Activated T-cell treated with anti-CD3 and anti-CD28 coated beads for 48 hours (primary cell): ENCODE measurements around the gene TIPRL.
"Not testable (repeated sequence)": the region's sequence is repeated elsewhere in the genome, so short reads cannot be mapped to it uniquely, and the experiment has no call there.

Experiments
- DNase-seq: peaks from one replicate; pipeline ENCODE4 v3.0.0-alpha.2; 2020; ENCODE audit warnings: low read depth

TIPRL gene

DNA sequence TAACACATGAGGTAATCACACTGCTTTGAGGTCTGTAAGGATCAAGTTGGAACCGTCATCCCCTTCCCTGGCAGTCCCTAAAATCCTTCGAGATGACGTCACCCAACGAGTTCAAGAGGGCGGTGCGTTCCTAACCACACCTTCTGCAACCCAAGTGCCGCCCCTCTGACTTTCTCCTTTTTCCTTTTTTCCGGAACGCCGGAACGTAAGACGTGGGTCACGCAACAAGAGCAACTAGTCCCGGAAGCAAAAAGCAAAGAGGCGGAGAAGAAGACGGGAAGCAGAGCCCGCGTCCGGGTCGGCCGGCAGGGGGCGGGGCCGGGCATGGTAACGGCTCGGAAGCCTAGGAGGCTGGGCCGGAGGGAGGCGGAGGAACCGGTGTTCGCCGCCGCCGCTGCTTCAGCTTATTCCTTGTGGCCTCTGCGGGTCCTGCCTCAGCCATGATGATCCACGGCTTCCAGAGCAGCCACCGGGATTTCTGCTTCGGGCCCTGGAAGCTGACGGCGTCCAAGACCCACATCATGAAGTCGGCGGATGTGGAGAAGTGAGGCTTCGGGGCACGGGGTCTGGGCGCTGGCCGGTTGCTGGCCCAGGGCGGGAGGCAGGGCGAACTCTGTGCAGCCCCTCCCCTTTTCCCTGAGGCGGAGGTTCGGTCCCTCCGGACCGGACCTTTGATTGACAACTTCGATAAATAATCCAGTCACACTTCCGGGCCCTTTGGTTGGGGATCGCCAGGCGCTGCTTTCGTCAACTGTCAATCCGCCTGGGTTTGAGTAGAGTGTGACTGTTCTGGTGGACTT, at the start of gene TIPRL:
TSS of gene TIPRL (plus strand) at position 325 of the 800 bp plus-strand sequence. CDS start at position 441, 116 bp downstream.
- DNase-seq, result peak; percentile 93

DNA sequence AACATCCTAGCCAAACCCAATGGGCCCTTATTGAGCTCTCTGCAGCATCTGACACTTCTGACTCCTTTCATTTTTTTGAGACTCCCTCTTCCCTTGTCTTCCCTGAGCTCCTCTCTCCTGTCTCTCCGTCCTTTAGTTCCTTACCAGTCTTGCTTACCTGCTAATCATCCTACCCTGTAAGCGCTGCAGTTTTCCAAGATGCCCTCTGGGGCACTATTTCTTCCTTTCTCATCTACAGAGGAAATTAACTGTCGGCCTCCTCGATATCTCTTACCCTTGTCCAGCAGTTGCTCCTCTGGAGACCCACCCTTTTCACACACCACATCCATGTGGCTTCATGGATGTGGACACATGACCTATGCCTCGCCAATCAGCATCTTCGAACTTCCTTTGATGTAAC, 48.8 kb upstream of the TIPRL start:
- no peak for DNase-seq

DNA sequence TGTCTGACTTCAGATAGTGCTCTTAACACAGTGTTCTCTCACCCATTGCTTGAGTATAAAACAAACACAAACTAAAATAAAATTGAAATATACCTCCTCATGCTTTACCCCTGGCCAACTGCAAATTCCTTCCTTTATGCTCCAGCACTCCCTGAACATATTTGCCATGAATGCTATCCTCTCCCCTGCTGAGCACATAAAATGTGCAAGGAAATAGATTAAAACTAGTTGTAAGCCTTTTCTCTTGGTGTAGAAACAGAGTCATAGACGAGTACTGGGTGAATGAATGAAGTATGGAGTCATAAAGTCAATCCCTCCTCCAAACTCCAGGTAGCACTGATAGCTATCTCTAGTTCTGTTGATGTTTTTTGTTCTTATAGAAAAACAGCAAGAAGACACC, 44.6 kb upstream of the TIPRL start:
- no peak for DNase-seq

DNA sequence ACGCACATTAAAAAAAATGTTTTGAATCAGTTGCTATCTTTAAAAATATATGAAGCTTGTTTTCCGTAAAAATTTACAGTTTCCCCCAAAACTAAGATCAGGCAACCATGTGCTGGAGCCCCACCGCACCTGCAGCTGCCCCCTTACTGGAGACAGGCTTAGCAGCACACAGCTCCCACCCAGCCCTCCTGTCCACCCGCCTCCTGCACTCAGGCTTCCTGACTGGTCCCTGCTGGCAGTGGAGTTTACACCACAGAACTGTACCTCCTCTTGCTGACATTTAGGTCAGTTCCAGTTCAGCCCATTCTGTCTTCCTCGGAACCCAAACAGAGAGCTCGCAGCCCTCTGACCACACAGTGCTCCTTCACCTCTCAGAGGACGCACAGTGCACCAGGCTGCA, 44.1 kb upstream of the TIPRL start:
- DNase-seq, result no peak

DNA sequence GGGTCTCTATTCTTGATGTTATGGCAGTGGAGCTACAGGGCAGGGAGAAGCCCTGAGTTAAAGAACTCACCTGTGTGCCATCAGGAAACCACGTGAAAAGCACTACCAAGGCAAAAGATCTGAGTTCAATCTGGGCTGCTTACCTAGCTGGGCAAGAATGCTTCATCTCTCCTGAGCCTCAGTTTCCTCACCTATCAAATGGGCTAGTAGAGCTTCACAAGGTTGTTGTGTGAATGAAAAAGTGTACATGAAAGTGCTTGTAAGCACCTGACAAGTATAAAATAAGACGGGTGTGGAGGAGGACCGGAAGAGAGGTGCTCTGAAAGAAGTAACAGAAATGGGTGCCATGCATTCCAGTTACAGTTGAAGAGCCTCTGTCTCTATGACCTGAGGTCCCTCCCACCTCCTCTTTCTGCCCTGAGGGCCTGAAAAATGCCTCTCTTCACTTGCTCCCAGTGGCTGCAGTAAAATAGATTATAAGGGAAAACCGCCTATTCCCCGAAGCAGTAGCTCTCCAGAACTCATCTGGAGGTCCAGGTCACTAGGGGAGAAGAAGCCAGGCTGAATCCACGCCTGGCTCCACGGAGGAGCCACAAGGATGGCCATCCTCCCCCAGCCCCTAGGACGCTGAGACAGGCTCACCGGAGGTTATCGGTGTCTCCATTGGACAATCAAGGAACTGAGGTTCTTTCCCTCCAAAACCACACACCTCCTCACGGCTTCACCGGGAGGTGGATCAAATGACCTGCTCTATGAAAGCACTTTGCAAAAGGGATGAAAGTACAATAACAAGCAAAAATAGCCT, 43.4 kb upstream of the TIPRL start:
- no peak for DNase-seq

DNA sequence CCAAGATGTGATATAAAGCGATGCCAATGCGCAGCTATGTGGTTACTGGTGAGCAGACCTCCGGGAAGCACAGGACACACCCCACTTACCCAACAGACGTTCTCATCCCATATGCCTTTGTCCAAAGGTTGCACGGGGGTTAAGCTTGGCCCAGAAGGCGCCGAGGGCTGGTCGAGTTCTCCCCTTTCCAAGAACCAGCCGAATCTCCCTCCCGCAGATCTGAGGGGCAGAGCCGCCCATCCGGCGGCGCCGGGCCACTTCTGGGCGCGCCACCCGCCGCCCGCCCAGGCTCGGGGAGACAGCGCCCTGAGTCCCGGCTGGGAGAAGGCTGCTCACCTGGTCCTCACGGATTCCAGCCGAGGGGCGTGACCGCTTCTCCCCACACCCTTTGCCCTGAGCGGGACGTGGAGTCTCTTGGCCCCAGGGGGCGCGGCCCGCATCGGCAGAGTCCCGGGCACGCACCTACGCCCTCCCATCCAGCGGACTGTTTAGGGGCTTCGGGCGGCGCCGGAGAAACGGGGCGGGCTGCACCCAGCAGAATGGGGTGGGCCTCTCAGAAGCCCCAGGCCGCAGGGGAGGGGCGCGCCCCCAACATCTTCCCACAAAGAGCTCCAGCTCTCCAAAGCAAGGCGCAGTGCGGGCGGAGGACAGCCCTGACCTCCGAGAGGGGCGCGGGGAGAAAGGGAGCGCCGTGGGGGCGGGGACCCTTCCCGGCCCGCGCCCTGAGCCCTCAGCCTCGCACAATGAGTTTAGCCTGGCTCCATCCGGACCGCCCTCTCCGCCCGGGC, 42.6 kb upstream of the TIPRL start:
- no peak for DNase-seq

DNA sequence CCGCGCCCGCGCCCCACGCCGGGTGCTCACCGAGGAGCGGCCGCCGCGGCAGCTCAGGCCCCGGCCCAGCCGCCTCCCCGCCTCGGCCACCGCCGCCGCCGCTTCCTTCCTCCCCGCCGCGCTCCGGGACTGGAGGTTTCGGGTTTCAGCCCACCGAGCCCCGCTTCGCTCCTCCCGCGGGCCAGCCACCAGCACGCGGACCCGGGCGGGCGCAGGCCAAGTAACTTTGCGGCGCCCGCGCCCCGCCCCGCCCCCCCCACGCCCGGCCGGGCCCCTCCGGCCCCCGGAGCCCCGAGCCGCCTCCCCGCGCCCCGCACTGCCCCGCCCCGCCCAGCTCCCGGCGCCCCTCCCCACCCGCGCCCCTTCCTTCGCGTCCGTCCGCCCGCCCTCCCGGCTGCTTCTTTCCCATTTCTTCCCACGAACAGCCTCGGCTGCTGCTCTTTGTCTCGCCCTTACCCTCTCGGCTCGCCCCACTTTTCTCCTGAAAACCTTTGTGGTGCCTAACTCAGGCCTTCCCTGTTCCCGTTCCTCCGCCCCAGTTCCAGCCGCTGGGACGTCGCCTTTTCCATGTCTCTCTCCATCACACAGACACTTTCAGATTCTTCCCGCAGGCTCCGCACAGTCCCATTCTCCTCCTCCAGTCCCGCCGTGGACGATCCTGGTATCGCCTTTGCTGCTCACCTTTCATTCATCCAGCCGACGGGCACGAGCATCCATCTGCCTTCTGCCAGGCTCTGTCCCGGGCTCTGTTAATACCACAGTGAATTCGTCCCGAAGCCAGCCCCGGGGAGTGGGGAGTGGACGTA, 41.9 kb upstream of the TIPRL start, which contains the start of gene GPR161:
TSS of gene GPR161 (minus strand) at position 222 of the 806 bp plus-strand sequence. CDS start 32,080 bp downstream, outside the sequence.
- no peak for DNase-seq

DNA sequence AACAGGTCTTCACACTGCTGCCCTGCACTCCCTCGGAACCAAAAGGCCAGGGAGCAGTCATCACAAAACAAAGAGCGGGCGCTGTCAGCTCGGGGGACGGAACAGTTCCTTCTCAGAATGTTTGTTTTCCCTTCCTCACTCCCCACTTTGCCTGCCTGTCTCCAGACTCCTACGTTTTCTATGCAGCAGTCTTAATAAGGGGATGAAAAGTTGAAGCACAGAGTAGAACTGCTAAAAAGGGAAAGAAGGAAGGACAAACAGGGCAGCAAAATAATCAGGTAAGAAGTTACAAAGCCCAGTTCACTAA, 41.3 kb upstream of the TIPRL start:
- DNase-seq, result no peak

DNA sequence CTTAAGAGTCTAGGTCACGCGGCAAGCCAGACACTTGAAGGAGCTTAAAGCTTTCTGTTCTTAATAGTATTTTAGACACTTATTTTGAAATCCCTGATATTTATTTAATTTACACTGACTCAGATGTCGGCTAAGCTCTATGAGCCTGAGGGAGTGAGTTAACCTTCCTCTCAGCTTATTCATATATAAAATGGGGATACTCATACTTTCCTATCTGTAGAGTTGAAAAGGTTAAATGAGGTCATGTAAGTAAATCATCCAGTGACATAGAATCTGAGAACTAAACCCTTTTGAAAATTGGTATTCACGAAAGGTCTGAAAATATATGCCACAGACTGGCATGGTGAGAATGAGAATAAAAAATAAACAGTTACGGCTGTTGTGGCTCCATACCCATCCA, 40.6 kb upstream of the TIPRL start:
- DNase-seq, result no peak

DNA sequence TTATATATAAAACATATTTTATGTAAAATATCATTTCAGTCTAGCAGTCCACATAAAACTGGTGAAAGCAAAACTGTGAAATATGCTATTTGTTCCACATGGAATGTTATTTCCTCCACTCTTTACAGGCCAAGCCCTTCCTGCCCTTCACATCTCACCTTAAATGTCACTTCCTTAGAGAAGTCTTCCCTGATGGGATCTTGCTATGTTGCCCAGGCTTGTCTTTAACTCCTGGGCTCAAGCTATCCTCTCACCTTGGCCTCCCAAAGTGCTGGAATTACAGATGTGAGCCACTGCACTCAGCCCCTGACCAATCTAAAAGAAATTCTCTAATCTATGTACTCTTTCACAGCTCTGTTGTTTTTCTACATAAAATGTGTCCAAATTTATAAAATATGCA, 39.7 kb upstream of the TIPRL start:
- DNase-seq, result no peak

DNA sequence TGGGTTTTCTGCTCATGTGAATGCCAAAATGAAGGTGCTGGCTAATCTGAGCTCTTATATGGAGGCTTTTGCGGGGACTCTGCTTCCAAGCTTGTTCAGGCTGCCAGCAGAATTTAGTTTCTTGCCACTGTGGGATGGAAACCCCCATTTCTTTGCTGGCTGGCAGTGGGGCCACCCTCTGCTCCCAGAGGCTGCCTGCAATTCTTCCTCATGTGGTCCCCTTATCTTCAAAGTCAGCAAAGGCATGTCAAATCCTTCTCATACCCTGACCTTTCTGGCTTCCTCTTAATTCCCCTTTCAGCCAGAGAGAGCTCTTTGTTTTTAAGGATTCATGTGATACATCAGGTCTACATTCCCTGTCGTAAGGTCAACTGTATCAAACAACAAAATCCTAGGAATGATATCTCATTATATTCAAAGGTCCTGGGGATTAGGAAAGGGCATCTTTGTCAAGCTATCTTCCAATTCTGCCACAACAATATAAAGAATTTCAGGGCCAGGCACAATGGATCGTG, 36.8 kb upstream of the TIPRL start:
- no peak for DNase-seq

DNA sequence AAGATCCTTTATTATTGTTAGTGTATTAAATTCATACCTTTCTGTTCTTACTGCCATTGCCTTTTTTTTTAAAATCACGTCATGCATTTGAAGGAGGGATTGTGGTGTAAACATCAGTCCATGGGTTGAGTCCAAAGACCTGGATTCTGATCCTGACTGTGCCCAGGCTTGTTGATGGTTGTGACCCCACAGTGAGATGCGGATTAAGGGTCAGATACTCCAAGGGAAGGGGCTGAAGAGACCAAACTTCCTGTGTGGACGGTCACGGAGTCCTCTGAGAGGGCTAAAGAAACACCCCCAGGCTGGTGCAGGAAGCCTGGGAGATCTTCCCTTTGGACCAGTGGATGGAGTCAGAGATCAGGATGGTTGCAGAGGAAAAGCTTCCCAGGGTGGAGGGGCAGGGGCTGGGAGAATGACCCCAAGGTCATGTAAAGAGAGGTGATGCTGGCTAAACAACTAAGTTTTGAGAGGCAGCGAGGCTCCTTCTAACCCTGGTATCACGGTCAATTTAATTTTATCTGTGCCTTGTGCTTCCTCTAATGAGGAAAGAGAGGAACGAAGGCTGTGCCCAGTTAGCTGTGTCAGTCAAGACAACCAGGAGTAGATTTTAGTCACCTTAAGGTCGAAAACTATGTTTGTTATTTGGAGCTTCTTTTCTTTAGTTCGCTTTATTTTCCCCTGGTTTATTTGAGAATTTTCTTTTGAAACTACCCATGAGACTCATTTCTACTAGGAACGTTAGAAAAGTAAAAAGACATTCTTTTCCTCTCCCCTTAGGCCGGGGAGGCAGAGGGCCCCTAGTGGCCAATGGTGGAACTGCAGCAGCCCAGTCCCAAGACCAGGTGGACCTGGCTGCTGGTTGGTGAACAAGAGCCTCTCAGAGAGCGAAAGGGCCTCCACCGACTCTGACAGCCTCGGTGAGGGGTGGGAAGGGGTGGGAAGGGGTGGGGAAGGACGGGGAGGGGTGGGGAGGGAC, 33.3 kb upstream of the TIPRL start:
- DNase-seq, result peak; percentile 80

DNA sequence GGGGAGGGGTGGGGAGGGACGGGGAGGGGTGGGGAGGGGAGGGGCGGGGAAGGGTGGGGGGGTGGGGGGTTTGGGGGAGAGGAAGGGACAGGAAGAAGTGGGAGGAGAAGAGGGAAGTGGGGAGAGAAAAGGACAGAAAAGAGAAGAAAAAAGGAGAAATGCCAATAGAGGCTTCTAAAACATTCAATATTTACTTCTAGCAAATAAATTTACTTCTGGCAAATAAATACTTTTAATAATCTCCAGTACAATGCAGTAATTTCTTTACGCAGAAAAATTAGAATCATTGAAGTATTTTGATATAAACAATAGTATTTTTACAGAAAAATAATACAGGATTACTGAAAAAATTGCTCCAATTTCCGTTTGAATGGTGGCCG, 32.6 kb upstream of the TIPRL start:
- no peak for DNase-seq

DNA sequence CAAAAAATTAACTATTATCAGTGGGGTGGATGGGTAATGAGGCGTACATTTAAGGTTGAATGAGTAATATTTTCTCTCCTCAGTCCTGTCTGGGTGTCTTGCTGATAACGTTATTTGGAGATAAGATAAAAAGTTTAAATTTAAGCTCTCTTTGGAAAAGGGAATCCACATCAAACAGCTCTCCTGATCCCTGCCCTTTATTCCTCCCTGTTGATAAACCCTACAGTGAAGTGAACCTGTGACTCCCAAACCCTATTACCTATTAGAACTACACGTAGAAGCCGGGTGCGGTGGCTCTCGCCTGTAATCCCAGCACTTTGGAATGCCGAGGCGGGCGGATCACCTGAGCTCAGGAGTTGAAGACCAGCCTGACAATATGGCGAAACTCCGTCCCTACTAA, 32.1 kb upstream of the TIPRL start:
- DNase-seq, result no peak

DNA sequence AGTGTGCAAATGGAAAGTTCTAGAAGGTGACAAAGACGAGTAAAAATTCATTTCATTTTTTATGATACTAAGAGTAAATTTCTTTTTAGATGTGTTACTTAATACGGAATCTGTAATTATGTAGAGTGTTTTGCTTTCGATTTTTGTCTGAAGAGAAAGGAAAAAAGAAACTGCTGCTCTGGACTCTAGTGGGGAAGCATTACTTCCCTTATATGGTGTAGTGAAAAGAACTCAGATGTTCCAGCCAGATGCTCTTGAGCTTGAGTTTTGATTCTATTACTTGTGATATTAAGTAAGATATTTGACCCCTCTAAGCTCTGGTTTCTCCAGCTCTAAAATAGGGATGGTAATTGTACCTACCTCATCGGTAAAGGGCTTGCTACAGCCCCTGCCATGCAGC, 29.8 kb upstream of the TIPRL start:
- no peak for DNase-seq

DNA sequence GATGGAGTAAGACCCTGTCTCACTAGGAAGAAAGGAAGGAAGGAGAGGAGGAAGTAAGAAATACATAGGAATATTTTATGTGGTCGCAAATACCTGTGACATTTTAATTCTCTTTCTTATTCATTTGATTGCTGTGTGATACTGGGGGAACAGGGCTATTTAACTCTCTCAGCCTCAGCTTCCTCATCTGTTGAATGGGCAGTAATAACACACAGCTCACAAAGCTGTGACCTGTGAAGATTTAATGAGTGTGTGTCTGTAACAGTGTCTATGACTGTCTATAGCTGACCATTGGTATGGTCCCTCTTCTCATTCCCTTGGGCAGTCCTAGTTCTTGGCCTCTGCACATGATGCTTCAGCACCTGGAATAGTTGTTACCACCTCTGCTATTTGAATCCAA, 28.5 kb upstream of the TIPRL start:
- DNase-seq, result no peak

DNA sequence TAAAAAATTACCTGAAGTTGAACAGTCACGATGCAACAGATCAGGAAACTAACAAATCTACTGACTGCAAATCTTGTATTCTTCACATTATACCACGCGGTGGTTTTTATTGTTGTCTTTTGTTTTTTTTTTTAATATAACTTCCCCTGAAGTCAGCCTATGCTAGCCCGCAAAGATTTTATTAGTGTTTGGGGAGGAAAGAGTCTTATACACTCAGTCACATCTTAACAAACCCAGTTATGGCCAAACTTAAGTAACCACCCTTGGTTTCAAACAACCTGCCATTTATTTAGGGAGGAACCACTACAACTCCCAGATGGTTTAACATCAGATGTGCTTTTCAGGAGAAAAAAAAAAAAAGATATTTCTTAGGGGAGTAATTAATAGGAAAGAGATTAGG, 26.8 kb upstream of the TIPRL start:
- DNase-seq, result no peak

DNA sequence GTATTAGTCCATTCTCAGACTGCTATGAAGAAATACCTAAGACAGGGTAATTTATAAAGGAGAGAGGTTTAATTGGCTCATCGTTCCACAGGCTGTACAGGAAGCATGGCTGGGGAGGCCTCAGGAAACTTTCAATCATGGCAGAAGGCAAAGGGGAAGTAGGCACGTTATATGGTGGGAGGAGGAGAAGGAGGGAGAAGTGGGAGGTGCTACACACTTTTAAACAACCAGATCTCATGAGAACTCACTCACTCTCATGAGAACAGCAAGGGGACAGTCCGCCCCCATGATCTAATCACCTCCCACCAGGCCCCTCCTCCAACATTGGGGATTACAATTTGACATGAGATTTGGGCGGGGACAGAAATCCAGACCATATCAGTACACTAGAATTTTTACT, 24.1 kb upstream of the TIPRL start:
- DNase-seq, result not testable (repeated sequence)

DNA sequence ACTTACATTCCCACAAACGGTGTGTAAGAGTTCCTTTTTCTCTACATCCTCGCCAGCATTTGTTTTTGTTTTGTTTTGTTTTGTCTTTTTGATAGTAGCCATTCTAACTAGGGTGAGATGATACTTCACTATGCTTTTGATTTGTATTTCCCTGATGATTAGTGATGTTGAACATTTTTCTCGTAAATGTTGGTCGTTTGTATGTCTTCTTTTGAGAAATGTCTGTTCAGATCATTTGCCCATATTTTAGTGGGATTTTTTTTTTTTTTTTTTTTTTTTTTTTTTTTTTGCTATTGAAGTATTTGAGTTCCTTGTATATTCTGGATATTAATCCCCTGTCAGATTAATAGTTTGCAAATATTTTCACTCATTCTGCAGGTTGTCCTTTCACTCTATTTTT, 22.9 kb upstream of the TIPRL start:
- DNase-seq, result no peak

DNA sequence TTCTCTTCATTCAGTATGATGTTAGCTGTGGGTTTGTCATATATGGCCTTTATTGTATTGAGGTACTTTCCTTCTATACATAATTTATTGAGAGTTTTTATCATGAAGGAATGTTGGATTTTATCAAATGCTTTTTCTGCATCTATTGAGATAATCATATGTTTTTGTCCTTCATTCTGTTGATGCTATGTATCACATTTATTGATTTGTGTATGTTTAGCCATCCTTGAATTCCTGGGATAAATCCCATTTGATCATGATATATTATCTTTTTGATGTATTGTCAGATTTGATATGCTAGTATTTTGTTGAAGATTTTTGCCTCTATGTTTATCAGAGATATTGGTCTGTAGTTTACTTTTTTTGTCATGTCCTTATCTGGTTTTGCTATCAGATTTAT, 21.1 kb upstream of the TIPRL start:
- DNase-seq, result no peak
